ENCODE measurements around the gene PLA2G4E. TPM values are rescaled to one million over a fixed set of nuclear protein-coding genes. Genes with fewer than 3 reads are reported as not detected.

Gene PLA2G4E
- polyA plus RNA-seq, 3 donors: not detected

DNA sequence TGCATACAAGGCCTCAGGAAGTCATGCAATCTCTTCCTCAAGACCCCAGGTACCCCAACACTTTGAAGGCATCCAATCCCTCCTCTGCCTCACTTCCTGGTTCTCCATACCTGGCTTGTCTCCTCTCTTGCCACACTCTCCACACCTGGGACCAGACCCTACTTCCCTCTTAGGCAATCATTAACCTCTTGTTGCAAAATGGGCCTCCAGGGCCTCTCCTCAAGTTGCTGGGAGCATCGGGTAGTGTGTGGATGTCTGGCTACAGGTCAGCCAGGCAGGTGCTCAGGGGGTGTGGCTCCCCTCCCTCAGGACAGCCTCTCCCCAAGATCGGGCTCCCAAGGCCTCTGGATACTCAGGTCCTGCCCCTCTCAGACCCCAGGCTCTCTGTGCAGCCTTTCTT lies 8.6 kb downstream of the PLA2G4E start:
- Histone ChIP-seq H3K9me3 (replicated peaks in 1 of 2; ENCODE audit: control insufficient read depth in 1 of 2, insufficient read depth in 1 of 2, low read length in 2 of 2) (no peaks in the 10 kb centered on the region), H3K36me3 (replicated peaks in 1 of 2; ENCODE audit: control insufficient read depth in 1 of 2, insufficient read depth in 2 of 2, low read length in 2 of 2) (no peaks in the 10 kb centered on the region), H3K9ac (ENCODE audit: insufficient read depth, low read length, poor library complexity, severe bottlenecking) (no peak overlapping the region), H3K4me3 (replicated peaks in 1 of 3; ENCODE audit: low read depth in 2 of 3, low read length in 3 of 3) (no peak overlapping the region), H3K79me2 (ENCODE audit: insufficient read depth, low read length) (no peaks in the 10 kb centered on the region), H3K27ac (ENCODE audit: low read depth in 1 of 2, low read length in 2 of 2) (no peak overlapping the region), H2AFZ (ENCODE audit: insufficient read depth, low read depth, low read length, poor library complexity, severe bottlenecking) (no peak overlapping the region), H4K20me1 (ENCODE audit: insufficient read depth, low read length) (no peaks in the 10 kb centered on the region), H3K4me2 (replicated peaks; ENCODE audit: extremely low read depth, low read length, poor library complexity, severe bottlenecking) (no peak overlapping the region), H3K4me1 (ENCODE audit: control insufficient read depth in 1 of 2, insufficient read depth in 2 of 2, low read length in 2 of 2) (no peaks in the 10 kb centered on the region), H3K27me3 (ENCODE audit: control insufficient read depth in 2 of 2, insufficient read depth in 2 of 2, low read length in 2 of 2) (no peaks in the 10 kb centered on the region)
- H3K27ac Mint-ChIP-seq: no peak overlapping the region
- H3K9me3 Mint-ChIP-seq: peaks cover 0 to under 1% (median 0%) of the 10 kb centered on the region in 7 donors
- no peak for DNase-seq
- no peak overlapping the region for H3K4me3 Mint-ChIP-seq
- H3K36me3 Mint-ChIP-seq: no peaks in the 10 kb centered on the region
- no peaks in the 10 kb centered on the region for H3K4me1 Mint-ChIP-seq
- intact Hi-C loops (cut with micrococcal nuclease): no loop called here
- peaks cover 4 to 7% (median 5%) of the 10 kb centered on the region in 3 donors for H3K27me3 Mint-ChIP-seq (ENCODE audit: low read depth in 3 of 3)
- WGBS (ENCODE audit: insufficient coverage): no CpG with 5 or more reads among the region's 2 CpGs
- no peak for TF ChIP-seq CTCF (IDR thresholded peaks at IDR 0.05)

- intact Hi-C loops (cut with micrococcal nuclease): no loop called here
- H3K27me3 ChIP-seq (ENCODE audit: control insufficient read depth in 2 of 2, insufficient read depth in 2 of 2, low read length in 2 of 2): no peaks in the 10 kb centered on the region
- H3K4me1 ChIP-seq (ENCODE audit: control insufficient read depth in 1 of 2, insufficient read depth in 2 of 2, low read length in 2 of 2): no peaks in the 10 kb centered on the region
- H3K4me1 Mint-ChIP-seq: no peaks in the 10 kb centered on the region
- peaks cover 4 to 7% (median 5%) of the 10 kb centered on the region in 3 donors for H3K27me3 Mint-ChIP-seq (ENCODE audit: low read depth in 3 of 3)
- no peak overlapping the region for H2AFZ ChIP-seq (ENCODE audit: insufficient read depth, low read depth, low read length, poor library complexity, severe bottlenecking)
- DNase-seq: no peak
- H3K4me3 Mint-ChIP-seq: no peak overlapping the region
- WGBS (ENCODE audit: insufficient coverage): 97% methylated on average over 7 of the region's 7 CpGs
- no peaks in the 10 kb centered on the region for H3K79me2 ChIP-seq (ENCODE audit: insufficient read depth, low read length)
- H3K4me3 ChIP-seq (replicated peaks in 1 of 3; ENCODE audit: low read depth in 2 of 3, low read length in 3 of 3): no peak overlapping the region
- no peak for TF ChIP-seq CTCF (IDR thresholded peaks at IDR 0.05)
- no peaks in the 10 kb centered on the region for H3K36me3 ChIP-seq (replicated peaks in 1 of 2; ENCODE audit: control insufficient read depth in 1 of 2, insufficient read depth in 2 of 2, low read length in 2 of 2)
- no peak overlapping the region for H3K27ac ChIP-seq (ENCODE audit: low read depth in 1 of 2, low read length in 2 of 2)
- no peak overlapping the region for H3K4me2 ChIP-seq (replicated peaks; ENCODE audit: extremely low read depth, low read length, poor library complexity, severe bottlenecking)
- H3K9ac ChIP-seq (ENCODE audit: insufficient read depth, low read length, poor library complexity, severe bottlenecking): no peak overlapping the region
- no peaks in the 10 kb centered on the region for H3K36me3 Mint-ChIP-seq
- no peak overlapping the region for H3K27ac Mint-ChIP-seq
- peaks cover 0 to 1% (median 0%) of the 10 kb centered on the region in 7 donors for H3K9me3 Mint-ChIP-seq
- H3K9me3 ChIP-seq (replicated peaks in 1 of 2; ENCODE audit: control insufficient read depth in 1 of 2, insufficient read depth in 1 of 2, low read length in 2 of 2): no peaks in the 10 kb centered on the region
- no peaks in the 10 kb centered on the region for H4K20me1 ChIP-seq (ENCODE audit: insufficient read depth, low read length)
Measured at GRCh38 chr15:42011074-42011473, 9.8 kb downstream of the PLA2G4E start.

All from CD14-positive monocyte (primary cell).